Thyroid gland (tissue), 4 donors: ENCODE results near the gene FASTK.

Experiments used
- POLR2A ChIP-seq, 2 donors: fragments of 450-650 bp; IDR thresholded peaks; one replicate each; pipeline ENCODE4 v1.6.1; 2017; ENCODE audit warnings: antibody characterized with exemption in 2 of 2, mild to moderate bottlenecking in 2 of 2, moderate library complexity in 1 of 2
- TF ChIP-seq, protein P1 (sequence below), 6 experiments: fragments of 200-600 bp in 3 of 6; fragments of 450-650 bp in 3 of 6; sonication (generic) in 3 of 6; IDR thresholded peaks; one replicate each; pipeline ENCODE4 v1.5.1; 2016 to 2019; ENCODE audit warnings: antibody characterized with exemption in 6 of 6, mild to moderate bottlenecking in 2 of 6, inconsistent platforms in 1 of 6, moderate library complexity in 1 of 6

DNA sequence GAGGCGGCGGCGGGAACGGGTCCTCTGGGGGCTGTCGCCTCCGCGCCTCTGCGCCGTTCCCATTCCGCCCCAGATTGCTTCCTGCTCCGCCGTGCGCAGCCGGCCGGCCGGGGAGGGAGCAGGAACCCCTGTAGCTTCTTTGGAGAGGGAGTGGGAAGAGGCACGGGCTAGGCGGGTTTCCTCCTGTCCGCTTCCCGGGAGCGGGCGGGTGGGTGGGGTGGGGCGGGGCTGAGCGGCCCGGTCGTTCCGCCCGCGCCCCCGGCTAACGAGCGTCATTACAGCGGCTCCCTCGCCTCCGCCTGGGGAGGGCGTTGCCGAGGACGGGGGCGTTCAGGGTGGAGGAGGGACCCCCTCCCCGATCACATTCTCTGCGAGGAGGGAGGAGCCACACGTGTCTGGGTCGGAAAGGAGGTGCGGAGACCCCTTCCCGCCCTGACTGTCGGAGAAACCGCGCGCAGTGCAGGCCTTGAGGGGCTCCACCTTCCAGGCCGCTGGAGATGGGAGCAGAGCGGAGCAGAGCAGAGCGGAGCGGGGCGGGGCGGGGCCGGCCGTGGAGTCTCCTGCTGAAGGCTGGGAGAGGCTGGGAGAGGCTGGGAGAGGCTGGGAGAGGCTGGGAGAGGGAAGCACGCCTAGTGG, 45.4 kb upstream of the FASTK start:
- TF ChIP-seq, protein P1, sequence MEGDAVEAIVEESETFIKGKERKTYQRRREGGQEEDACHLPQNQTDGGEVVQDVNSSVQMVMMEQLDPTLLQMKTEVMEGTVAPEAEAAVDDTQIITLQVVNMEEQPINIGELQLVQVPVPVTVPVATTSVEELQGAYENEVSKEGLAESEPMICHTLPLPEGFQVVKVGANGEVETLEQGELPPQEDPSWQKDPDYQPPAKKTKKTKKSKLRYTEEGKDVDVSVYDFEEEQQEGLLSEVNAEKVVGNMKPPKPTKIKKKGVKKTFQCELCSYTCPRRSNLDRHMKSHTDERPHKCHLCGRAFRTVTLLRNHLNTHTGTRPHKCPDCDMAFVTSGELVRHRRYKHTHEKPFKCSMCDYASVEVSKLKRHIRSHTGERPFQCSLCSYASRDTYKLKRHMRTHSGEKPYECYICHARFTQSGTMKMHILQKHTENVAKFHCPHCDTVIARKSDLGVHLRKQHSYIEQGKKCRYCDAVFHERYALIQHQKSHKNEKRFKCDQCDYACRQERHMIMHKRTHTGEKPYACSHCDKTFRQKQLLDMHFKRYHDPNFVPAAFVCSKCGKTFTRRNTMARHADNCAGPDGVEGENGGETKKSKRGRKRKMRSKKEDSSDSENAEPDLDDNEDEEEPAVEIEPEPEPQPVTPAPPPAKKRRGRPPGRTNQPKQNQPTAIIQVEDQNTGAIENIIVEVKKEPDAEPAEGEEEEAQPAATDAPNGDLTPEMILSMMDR (IDR thresholded peaks at IDR 0.05): no peak
- no peak for TF ChIP-seq POLR2A (IDR thresholded peaks at IDR 0.05)
